IPS-NIHi11 (cell line): ENCODE results near the gene SIM2.

Experiments
- DNase-seq: peaks from one replicate; pipeline ENCODE4 v3.0.0; 2012; ENCODE audit warnings: mixed read lengths, low spot score

Gene SIM2

GRCh38 chr21:36716836-36717235, 17.9 kb downstream of the SIM2 start:
- no peak for DNase-seq

DNA sequence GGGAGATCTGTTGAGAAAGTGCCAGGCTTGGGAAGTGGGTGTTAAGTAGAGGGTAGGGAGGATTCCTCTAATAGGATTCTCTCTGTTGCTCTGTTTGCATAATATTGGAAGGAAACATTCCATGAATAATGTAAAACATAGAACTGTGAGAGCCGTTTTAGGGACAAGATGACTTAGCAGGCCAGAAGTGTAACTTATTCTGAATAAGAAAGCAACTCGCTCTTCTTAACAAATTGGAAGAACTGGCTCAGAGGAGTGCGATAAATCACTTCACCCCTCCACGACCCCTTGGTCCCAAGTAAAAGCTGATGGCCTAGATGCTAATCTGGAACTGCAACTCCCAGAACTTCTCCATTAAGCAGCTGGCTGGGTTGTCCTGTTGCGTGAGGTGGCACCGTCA, 19.1 kb downstream of the SIM2 start:
- DNase-seq: no peak

DNA sequence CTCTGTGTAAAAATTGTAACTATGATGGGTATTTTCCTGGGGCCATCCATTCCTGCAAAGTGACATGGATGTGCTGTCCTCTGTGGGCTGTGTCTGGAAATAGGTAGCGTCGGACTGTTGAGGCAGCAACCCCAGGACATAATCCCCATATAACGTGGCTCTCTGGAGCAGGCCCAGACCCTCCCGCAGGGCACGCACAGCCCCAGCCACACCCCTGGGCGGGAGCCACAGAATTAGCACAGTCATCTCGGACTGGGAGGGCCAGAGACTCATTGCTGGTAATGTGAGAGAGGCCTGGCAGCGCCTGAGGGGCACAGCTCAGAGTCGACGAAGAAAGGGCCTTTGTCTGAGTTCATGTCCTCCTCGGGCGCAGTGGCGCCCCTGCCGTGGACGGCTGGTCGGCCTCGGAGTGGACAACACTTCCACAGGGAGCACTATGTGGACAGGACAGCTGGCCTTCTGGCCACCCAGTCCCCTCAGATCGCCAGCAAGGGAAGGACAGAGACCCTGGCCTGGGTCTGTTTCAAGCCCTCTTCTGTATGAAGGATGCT, 20.1 kb downstream of the SIM2 start:
- no peak for DNase-seq

- DNase-seq: no peak
Measured at GRCh38 chr21:36719614-36720013, 20.7 kb downstream of the SIM2 start.

- no peak for DNase-seq
Measured at GRCh38 chr21:36721817-36722216, 22.9 kb downstream of the SIM2 start.

DNA sequence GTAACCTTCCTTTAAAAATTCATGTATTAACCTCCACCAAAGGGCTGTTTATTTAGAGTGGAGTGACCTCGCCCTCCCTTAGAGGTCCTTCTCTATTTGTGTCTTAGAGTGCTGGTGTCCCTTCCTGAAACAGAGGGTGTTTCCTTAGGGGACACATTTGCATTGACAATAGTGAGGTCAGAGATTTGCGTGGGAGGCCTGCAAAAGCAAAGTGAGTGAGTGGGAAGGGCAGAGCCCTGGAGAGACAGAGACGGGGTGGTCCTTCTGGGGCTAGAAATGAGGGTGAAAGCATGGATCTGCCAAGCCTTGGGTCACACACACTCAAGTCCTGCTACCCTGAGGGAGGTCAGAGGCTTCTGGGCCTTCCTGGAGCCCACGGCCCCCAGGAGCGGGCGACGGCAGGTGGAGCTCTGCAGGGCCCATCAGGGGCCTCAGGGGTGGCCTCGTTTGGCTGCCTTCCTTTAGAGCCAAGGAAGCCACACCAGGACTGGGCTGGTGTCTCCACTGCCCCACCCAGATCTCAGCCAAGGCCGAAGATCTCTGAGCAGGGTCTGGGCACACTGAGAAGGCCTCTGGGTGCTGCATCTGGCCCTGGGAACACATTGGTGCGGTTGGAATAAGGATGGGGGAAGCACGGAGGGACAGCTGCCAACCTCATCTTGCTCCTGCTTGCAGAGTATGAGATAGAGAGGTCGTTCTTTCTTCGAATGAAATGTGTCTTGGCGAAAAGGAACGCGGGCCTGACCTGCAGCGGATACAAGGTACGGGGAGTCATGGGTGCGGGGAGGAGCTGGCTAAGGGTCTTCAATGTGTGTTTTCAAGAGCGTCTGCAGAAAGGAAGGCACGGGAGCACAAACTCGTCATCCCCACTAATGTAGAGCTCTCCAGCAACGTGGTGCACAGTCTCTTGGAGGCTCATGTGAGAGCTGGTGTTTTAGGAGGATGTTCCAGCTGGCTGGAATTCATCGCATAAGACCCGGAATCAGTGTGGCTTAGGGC, 23.8 kb downstream of the SIM2 start:
- no peak for DNase-seq

DNA sequence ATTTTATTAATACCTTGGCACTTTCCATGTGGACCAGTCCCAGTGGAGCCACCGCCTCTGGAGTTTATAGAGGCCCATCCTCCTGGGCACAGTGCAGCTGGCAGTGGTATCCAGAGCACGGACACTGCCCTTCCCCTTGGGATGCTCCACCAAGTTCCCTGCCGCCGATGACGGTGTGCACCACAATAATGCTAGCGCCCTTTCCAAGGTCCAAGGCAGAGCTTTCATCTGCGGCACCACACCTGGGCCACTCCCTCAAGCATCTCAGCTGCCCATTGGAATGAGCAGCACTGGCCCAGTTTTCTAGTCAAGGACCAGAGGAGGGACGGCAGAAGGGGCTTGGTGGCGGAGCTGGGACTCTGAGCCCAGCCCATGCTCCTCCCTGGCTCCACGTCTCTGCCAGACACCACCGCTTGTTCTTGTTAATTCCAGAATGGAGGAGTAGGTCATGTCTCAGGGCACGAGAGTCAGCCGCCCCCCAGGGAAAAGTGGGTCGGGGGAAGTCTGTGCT, 24.5 kb downstream of the SIM2 start:
- no peak for DNase-seq

- DNase-seq: no peak
Measured at GRCh38 chr21:36724660-36725059, 25.7 kb downstream of the SIM2 start.

- DNase-seq: no peak
Measured at GRCh38 chr21:36725793-36726386, 27.0 kb downstream of the SIM2 start.

- DNase-seq: peak; percentile 57
Measured at GRCh38 chr21:36727866-36728265, 29.0 kb downstream of the SIM2 start.

GRCh38 chr21:36728371-36729111, 29.6 kb downstream of the SIM2 start:
- no peak for DNase-seq

DNA sequence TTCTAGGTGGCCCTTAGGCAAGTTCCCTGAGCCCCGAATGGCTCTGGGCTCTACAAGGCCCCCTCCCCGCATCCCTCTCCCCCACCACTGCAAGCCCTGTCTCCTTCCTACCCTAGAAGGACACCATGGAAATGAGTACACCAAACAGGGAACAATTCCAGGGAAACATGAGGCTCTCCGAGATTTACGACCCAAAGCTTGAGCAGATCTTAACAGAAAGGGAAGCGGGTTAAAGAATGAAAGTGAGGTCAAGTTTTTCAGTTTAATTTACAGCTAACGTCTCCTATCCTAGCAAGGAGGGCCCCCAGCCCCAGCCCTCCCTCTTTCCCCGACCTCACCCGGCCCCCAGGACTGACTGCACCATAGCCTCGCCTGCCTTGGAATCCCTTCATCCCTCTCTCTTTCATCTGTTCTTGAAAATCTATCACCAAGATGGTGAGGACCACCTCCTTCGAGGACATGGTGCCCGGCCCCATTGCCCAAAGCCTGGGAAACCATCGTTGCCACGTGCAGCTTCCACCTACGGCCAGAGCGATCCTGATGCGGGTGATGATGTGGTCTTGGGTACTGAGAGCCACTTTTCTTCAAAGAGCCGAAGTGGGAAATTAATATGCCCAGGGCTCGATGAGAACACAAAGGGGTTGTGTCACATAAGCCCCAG, 30.5 kb downstream of the SIM2 start:
- no peak for DNase-seq

DNA sequence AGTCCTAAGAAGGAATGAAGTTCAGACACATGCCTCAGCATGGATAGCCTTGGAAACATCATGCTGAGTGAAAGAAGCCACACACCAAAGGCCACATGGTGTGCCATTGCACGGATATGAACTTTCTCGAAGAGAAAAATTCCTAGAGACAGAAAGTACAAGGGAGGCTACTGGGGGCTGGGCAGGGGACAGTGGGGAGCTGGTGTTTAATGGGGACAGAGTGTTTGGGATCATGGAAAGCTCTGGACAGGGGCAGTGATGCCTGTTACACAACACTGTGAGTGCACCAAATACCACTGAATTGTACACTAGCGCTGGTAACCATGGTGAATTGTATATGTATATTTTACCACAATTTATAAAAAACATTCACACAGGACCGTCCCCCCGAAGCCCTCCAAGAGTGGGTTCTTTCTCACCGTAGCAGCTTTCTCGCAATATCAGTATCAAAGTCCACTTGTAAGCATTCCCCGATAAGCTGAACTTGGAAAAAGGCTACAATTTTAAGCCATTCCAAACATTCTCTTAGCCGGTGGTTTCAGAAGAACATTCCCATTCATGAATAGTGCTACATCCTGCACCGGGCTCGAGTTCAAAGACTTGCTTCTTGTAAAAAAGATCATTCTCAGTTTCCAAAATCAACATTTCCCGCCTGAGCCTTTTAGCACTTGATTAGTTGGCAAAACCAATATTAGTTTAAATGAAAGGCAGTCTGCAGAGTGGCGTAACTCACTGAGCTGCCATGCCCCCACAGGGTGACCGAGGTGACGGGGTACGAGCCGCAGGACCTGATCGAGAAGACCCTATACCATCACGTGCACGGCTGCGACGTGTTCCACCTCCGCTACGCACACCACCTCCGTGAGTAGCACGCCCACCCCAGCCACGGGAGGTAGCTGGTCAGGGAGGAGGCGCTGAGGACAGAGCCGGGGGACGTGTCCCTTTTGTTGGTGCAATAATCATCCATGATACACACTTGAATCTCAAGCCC, 31.7 kb downstream of the SIM2 start:
- no peak for DNase-seq

- DNase-seq: no peak
Measured at GRCh38 chr21:36732217-36732616, 33.3 kb downstream of the SIM2 start.

- no peak for DNase-seq
Measured at GRCh38 chr21:36732761-36733160, 33.8 kb downstream of the SIM2 start.

- DNase-seq: no peak
Measured at GRCh38 chr21:36733857-36734256, 34.9 kb downstream of the SIM2 start.

- DNase-seq: no peak
Measured at GRCh38 chr21:36734367-36735200, 35.7 kb downstream of the SIM2 start.

- DNase-seq: no peak
Measured at GRCh38 chr21:36735201-36735515, 36.2 kb downstream of the SIM2 start.

DNA sequence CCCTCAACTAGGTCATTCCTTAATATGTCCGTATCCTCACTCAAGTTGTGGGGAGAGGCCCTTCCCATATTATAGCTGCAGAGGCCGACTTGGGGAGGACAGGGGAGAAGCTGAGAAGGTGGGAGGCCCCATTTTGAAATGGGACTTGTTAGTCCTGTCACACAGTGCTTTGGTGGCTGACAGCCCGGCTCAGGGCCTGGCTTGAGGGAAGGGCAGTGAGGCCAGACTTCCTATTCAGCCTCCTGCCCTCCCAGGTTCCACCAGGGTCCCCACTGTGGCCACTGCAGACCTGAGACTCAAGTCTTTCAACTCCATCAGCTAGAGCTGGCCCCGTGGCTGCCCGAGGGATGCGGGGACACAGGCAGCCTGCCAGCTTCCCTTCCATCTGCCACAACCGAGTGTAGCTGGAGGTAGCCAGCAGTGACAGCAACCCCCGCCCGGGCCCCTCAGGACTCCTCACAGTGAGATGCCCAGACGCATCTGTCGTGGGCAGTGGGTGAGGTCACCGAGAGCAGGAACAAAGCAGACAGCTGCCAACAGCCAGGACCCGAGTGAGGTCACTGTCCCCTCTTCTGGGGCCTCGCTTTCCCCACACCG, 36.9 kb downstream of the SIM2 start:
- DNase-seq: no peak
